Heart left ventricle (tissue), 16 donors: ENCODE data around the gene CCDC33. TPM values are rescaled to one million over a fixed set of nuclear protein-coding genes. Genes with fewer than 3 reads are reported as not detected.
A peak's percentile ranks its signal among the peaks of the same experiment; 100 is the strongest.

Experiments
- ATAC-seq, 4 donors: fragments of 200-7000 bp; cut with Tn5 transposase; one replicate each; pipeline ENCODE4 v1.9.1; 2020 to 2022; ENCODE audit warnings: moderate library complexity in 4 of 4, mild to moderate bottlenecking in 3 of 4, moderate number of reproducible peaks in 1 of 4
- DNase-seq, 5 donors: peaks; one replicate each; pipeline ENCODE4 v3.0.0-alpha.2; 2020
- H3K27ac ChIP-seq, 12 donors: fragments of 200-600 bp; sonication (generic) in 4 of 12; one replicate each; pipeline versions ENCODE4 v1.5.0 to v1.8.0; 2016 to 2022; ENCODE audit warnings: mild to moderate bottlenecking in 2 of 12
- H3K27me3 ChIP-seq, 9 donors: fragments of 200-600 bp; sonication (generic) in 2 of 9; one replicate each; pipeline versions ENCODE4 v1.5.1 to v1.8.0; 2016 to 2022; ENCODE audit warnings: mild to moderate bottlenecking in 3 of 9
- H3K36me3 ChIP-seq, 9 donors: fragments of 200-600 bp; sonication (generic) in 2 of 9; one replicate each; pipeline versions ENCODE4 v1.5.0 to v1.8.0; 2018 to 2022; ENCODE audit warnings: mild to moderate bottlenecking in 2 of 9
- H3K4me1 ChIP-seq, 12 donors: fragments of 200-600 bp; sonication (generic) in 4 of 12; one replicate each; pipeline versions ENCODE4 v1.5.0 to v1.8.0; 2016 to 2022; ENCODE audit warnings: mild to moderate bottlenecking in 3 of 12
- H3K4me3 ChIP-seq, 12 donors: fragments of 200-600 bp; sonication (generic) in 4 of 12; one replicate each; pipeline versions ENCODE4 v1.5.0 to v1.8.0; 2017 to 2022; ENCODE audit warnings: mild to moderate bottlenecking in 9 of 12, moderate library complexity in 4 of 12
- H3K9me3 ChIP-seq, 12 donors: fragments of 200-600 bp; sonication (generic) in 4 of 12; one replicate each; pipeline versions ENCODE4 v1.5.0 to v1.8.0; 2016 to 2022; ENCODE audit warnings: mild to moderate bottlenecking in 1 of 12
- CTCF ChIP-seq, 12 donors: fragments of 200-600 bp; sonication (generic) in 4 of 12; IDR thresholded peaks; one replicate each; pipeline versions ENCODE4 v1.5.0 to v1.8.0; 2018 to 2022; ENCODE audit warnings: antibody characterized with exemption in 12 of 12, mild to moderate bottlenecking in 5 of 12
- POLR2A ChIP-seq, 2 donors: fragments of 450-650 bp; IDR thresholded peaks; one replicate each; pipeline ENCODE4 v1.6.1; 2017; ENCODE audit warnings: antibody characterized with exemption in 2 of 2, mild to moderate bottlenecking in 2 of 2, moderate library complexity in 2 of 2
- WGBS, 4 donors: extraction: QIAGEN DNeasy Blood & Tissue Kit in 2 of 4; methylation state at CpG; one replicate each; pipeline versions ENCODE4 v1.1.5 to v1.1.7; 2013 to 2018; 5-methylcytosine and 5-hydroxymethylcytosine counted together
- intact Hi-C, 10 donors: fragments of 100-400 bp; cut with DNase I; formaldehyde crosslinking; loops; one replicate each; pipeline versions ENCODE4 v1.11.1 to v1.14.2; 2022
- polyA plus RNA-seq, 2 donors: library from polyadenylated mRNA; stranded (reverse); fragments of 200-250 nt; gene quantifications; one replicate each; pipeline ENCODE4 v1.2.3, GENCODE V29; 2013
- total RNA-seq, 9 donors: library from RNA; depleted of rRNA in 2 of 9; stranded (reverse); fragments of >200 nt in 2 of 9; fragmentation: NEBNext Ultra II Directional in 3 of 9; extraction: Animal tissue kit (Norgen Biotek cat#: 25700) in 3 of 9; gene quantifications; one replicate each; pipeline versions ENCODE4 v1.1.0 to v1.2.4, GENCODE V29; 2016 to 2023
- donor health status: ischemic (EF 13 %, LVEDD 7.1; RV severe dilation, severe dysfunction).
- donor health status: healthy with polysubstance abuse.
- donor health status: DM: no; HTN: yes; CAD: no.
- donor health status: DM: no; HTN: no; CAD: no.
- donor health status: ischemic (EF 25% LVEDD 6.9; RV normal size, moderate dysfunction).
- donor health status: ischemic (EF 25% LVEDD 5.7; RV mildly dilated, moderate dysfunction).
- donor health status: healthy.
- donor health status: DM: yes; HTN: yes; CAD: no.
- donor health status: ischemic (EF 35%, LVEDD 5.7; RV mildly dilated, moderate dysfunction).
- donor health status: nonischemic (EF 11% LVEDD 7.7; RV severe dilation, severe dysfunction).
- donor health status: DM: yes; HTN: yes; CAD: no.
- donor health status: PGD.
- donor health status: ischemic (EF 29% LVEDD 5.4; RV normal size, mild dysfunction).
- donor health status: nonischemic (EF 23%, LVEDD 6.1; RV moderate dilation, normal function).

CCDC33 gene
- total and polyA plus RNA-seq, 11 donors, result 0.08 TPM; not detected in 10

DNA sequence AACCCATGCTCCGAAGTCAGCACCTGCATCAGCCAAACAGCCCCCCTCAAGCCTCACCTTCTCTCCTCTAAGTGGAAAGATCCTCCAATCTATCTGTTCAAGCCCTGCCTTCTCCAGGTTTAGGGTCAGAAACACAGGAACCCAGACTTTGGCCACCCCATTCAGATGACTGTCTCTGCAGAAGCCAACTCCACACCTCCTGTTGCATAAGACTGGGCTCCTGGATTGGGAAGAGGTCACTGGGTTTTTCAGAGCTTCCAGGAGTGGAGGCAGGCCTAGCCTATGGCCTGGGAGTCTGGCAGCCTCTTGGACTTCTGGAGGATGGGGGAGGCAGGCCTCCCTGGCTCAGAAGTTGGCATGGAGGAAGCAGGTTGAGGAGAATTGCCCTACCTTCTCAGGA is 21.5 kb downstream of the CCDC33 start:
- Histone ChIP-seq H3K4me3 (no peak overlapping the region), H3K36me3 (no peaks in the 10 kb centered on the region), H3K9me3 (no peaks in the 10 kb centered on the region), H3K27ac (no peak overlapping the region), H3K4me1 (peaks cover 0 to 10% (median under 1%) of the 10 kb centered on the region in 12 donors), H3K27me3 (peaks cover 0 to 30% (median 0%) of the 10 kb centered on the region in 9 donors)
- DNase-seq (no peak), ATAC-seq (no peak)
- WGBS, 4 donors, result 80 to 90% (median 83%) methylated on average over 1 of the region's 1 CpG
- intact Hi-C loops, result loop anchor here in 1 of 10 donors (10.0 kb wide), 1 partner anchor 47 kb away; no protein-coding TSS in a partner anchor
- TF ChIP-seq CTCF (IDR thresholded peaks at IDR 0.05) (no peak), POLR2A (IDR thresholded peaks at IDR 0.05) (no peak)

DNA sequence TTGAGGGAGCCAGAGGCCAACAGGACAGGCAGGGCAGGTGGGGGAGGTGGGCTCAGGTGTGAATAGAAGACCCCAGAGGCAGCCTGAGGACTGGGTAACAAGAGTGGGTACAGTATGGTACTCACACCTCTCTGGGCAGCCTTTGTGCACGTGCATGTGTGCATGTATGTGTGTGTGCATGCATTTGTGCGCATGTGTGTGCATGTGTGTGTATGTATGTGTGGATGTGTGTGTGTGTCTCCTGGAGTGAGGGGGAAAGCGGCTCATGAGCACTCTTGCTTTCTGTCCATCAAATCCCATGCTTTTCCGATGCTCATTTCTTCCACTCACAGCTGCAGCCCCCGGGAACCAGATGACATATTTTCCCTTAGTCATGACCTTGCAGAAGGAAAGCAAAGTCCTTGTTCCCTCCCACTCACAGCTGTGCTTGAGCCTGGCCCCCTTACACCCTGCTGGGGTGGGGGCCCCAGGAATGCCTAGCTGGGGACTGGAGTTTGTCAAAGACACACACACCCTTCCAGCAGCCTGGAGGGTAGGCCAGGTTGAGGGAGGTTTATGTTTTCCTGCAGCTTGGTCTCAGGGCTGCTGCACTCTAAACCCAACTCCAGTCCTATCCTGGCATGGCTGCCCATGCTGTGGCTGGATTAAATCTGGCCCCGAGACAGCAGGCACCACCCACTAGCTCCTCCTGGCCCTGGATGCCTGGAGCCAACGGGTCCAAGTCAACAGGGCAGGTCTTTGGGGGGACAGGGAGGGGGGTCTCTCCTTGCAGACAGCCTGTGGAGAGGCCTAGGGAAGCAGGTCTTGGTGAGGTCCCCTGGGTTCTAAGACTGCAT is 22.5 kb downstream of the CCDC33 start:
- ATAC-seq, result peak in 1 of 4 donors; percentile 31
- 51 to 65% (median 61%) methylated on average over 5 to 7 of the region's 7 CpGs for WGBS, 4 donors

GRCh38 chr15:74259292-74259648 is 23.1 kb downstream of the CCDC33 start:
- no peak for ATAC-seq
- Histone ChIP-seq H3K4me1 (peaks cover 0 to 7% (median 0%) of the 10 kb centered on the region in 12 donors), H3K27me3 (peaks cover 0 to 30% (median 0%) of the 10 kb centered on the region in 9 donors), H3K9me3 (no peaks in the 10 kb centered on the region), H3K36me3 (no peaks in the 10 kb centered on the region), H3K4me3 (no peak overlapping the region), H3K27ac (no peak overlapping the region)
- 16 to 47% (median 29%) methylated on average over 2 to 5 of the region's 5 CpGs for WGBS, 4 donors
- intact Hi-C loops, result loop anchor here in 1 of 10 donors (10.0 kb wide), 1 partner anchor 46 kb away; no protein-coding TSS in a partner anchor
- TF ChIP-seq POLR2A (IDR thresholded peaks at IDR 0.05) (no peak), CTCF (IDR thresholded peaks at IDR 0.05) (no peak)
- DNase-seq, result no peak

More for the DNA sequence above, 22.5 kb downstream of the CCDC33 start:
- Histone ChIP-seq H3K27ac (no peak overlapping the region), H3K36me3 (no peaks in the 10 kb centered on the region), H3K9me3 (no peaks in the 10 kb centered on the region), H3K27me3 (peaks cover 0 to 30% (median 0%) of the 10 kb centered on the region in 9 donors), H3K4me1 (peaks cover 0 to 7% (median 0%) of the 10 kb centered on the region in 12 donors), H3K4me3 (no peak overlapping the region)
- intact Hi-C loops, result loop anchor here in 1 of 10 donors (10.0 kb wide), 1 partner anchor 46 kb away; no protein-coding TSS in a partner anchor
- DNase-seq, result no peak
- TF ChIP-seq POLR2A (IDR thresholded peaks at IDR 0.05), result no peak
- no peak for TF ChIP-seq CTCF (IDR thresholded peaks at IDR 0.05)

DNA sequence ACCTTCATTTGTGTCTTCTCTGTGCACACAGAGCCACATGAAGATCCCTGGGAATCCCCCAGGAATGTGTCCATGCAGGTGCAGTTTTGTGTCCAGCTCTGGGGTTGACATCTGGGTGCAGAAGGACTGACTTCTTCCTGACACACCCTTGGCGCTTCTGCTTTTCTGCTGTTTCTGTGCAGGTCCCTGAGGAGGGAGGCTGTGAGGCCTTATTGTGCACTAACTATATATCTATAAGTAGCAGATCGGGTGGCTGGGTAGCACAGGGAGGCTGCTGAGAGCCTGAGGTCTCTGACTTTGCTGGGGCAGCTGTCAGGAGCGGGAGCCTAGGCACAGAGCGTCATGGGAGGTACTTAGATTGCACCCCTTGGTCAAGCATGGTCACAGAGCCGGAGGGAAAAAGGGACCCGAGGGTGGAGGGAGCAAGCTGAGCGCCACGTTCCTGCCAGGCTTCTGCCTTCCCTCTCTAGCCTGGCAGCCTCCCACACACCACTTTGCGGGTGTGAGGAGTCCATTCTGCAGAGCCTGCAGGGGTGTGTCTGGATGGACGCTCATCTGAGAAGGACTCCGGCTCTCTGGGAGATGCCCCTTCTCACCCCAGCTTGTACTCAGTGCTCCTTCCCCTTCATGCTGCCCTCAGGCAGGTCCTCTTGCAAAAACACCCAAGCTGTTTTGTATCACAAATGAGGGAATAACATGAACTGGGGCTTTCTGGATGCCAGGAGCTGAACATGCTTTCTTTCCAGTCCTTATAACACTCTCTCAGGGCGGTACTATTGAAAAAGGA is 23.9 kb downstream of the CCDC33 start:
- intact Hi-C loops, result loop anchor here in 1 of 10 donors (10.0 kb wide), 1 partner anchor 45 kb away; no protein-coding TSS in a partner anchor
- DNase-seq, result no peak
- no peak for ATAC-seq

More for the DNA sequence above, 23.9 kb downstream of the CCDC33 start:
- no peak for TF ChIP-seq POLR2A (IDR thresholded peaks at IDR 0.05)
- TF ChIP-seq CTCF (IDR thresholded peaks at IDR 0.05), result no peak
- Histone ChIP-seq H3K27me3 (peaks cover 0 to 35% (median 0%) of the 10 kb centered on the region in 9 donors), H3K9me3 (no peaks in the 10 kb centered on the region), H3K4me1 (peaks cover 0 to 7% (median 0%) of the 10 kb centered on the region in 12 donors), H3K27ac (no peak overlapping the region), H3K4me3 (no peak overlapping the region), H3K36me3 (no peaks in the 10 kb centered on the region)
- 70 to 79% (median 73%) methylated on average over 12 of the region's 12 CpGs for WGBS, 4 donors
